Natural killer cell treated with Interleukin-12 subunit alpha and Interleukin-12 subunit beta and Interleukin-15 and Interleukin-18, amount 100 ng/mL, for 72 hours (primary cell): ENCODE measurements around the gene LRRC25. TPM values are rescaled to one million over a fixed set of nuclear protein-coding genes. Genes with fewer than 3 reads are reported as not detected.
A peak's percentile ranks its signal among the peaks of the same experiment; 100 is the strongest.

Experiments used
- ATAC-seq, 2 donors: fragments of 150-1000 bp; cut with Tn5 transposase in 1 of 2; sonication (Bioruptor Pico), chemical (Tn5 transposase) in 1 of 2; 2 replicates each; pipeline ENCODE4 v1.10.0; 2021
- DNase-seq: peaks from one replicate; pipeline ENCODE4 v3.0.0; 2022; ENCODE audit warnings: low spot score
- H3K27ac Mint-ChIP-seq, 2 donors: 1 replicate in 1 of 2; 2 replicates in 1 of 2; pipeline ENCODE4 v1.8.0; 2022; ENCODE audit warnings: mixed read lengths in 2 of 2, mild to moderate bottlenecking in 1 of 2, moderate library complexity in 1 of 2
- H3K27me3 Mint-ChIP-seq, 2 donors: 1 replicate in 1 of 2; 2 replicates in 1 of 2; pipeline ENCODE4 v1.8.0; 2022; ENCODE audit warnings: mixed read lengths in 2 of 2
- H3K36me3 Mint-ChIP-seq: one replicate; pipeline ENCODE4 v1.8.0; 2022; ENCODE audit warnings: mixed read lengths
- H3K4me1 Mint-ChIP-seq, 2 donors: 1 replicate in 1 of 2; 2 replicates in 1 of 2; pipeline ENCODE4 v1.8.0; 2022; ENCODE audit warnings: low read depth in 2 of 2, mixed read lengths in 2 of 2, mild to moderate bottlenecking in 1 of 2
- H3K4me3 Mint-ChIP-seq: one replicate; pipeline ENCODE4 v1.8.0; 2022; ENCODE audit warnings: mixed read lengths
- H3K9me3 Mint-ChIP-seq: 2 replicates; pipeline ENCODE4 v1.8.0; 2022; ENCODE audit warnings: mixed read lengths
- total RNA-seq, 2 donors: library from RNA; stranded (reverse); gene quantifications; one replicate each; pipeline ENCODE4 v1.2.3, GENCODE V29; 2022

LRRC25 gene
- total RNA-seq, 2 donors from 2014 or later: not detected

DNA sequence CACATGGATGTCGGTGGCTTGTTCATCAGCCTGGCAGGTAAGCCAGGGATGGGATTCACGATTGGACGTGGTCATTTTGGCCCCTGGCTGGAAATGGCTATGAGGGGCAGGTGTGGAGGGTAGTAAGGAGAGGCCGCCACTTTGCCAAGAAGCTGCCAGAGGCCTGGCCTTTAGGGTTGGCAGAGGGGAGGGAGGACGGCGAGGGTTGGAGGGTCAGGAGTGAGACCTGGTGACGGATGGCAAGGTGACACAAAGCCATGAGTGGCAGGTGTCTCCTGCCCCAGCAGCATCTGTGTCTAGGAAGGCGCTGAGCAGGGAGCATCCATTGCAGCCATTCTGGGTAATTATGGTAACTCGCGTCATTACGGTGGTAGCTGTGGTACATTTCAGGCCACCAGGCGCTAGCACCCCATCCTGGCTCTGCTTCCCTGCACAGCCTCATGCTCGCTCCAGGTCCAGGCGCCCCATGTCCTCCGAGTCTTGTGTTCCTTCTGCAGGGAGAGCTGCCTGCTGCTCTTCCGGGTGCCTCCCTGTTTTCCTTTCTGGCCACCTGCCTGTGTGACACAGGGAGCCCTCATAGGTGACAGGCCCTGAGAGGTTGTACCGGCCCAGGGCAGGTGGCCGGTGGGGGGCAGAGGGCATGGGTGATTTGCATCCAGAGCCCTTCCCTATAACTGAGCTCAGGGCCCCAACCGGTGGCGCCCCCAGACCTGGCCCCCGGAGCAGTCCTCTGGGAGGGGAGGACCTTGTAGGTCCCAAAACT, 26.0 kb upstream of the LRRC25 start:
- no peak for ATAC-seq
- H3K27ac Mint-ChIP-seq: peak overlapping the region; percentile 91 to 94
- no peaks in the 10 kb centered on the region for H3K9me3 Mint-ChIP-seq
- H3K27me3 Mint-ChIP-seq: no peaks in the 10 kb centered on the region
- H3K36me3 Mint-ChIP-seq: no peaks in the 10 kb centered on the region
- peak overlapping the region; percentile 94 for H3K4me3 Mint-ChIP-seq
- H3K4me1 Mint-ChIP-seq: peaks cover 35 to 44% of the 10 kb centered on the region in 2 donors
- no peak for DNase-seq

DNA sequence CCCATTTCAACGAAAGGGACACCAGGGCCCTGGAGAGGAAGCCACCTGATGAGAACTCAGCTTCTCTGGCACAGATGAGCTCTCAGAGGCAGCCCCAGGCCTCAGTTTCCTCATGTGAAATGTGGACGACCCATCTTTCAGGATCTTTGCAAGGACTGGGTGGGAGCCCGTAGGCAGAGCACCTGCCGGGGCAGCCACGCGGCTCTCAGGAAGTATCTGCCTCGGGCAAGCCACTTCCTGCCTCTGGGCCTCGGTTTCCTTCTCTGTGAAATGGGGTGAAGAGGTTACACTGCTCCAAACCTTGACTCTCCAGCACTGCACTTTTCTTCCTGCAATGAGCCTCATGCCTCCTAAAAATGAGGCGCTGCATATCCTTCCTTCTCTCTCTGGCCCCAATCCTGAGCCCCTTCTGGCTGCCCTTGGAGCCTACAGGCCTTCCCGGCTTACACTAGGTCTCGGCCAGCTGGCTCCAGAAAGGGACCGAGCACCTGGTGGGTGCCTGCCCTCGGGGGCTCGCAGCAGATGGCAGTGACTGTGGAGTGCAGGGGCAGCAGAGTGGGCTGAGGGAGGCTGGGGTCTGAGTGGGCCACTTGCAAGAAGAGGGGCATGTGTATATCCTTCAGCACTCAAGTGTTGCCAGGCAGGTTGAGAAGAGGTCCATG, 25.2 kb upstream of the LRRC25 start:
- no peaks in the 10 kb centered on the region for H3K36me3 Mint-ChIP-seq
- ATAC-seq (no peak), DNase-seq (no peak)
- peaks cover 42 to 51% of the 10 kb centered on the region in 2 donors for H3K4me1 Mint-ChIP-seq
- H3K4me3 Mint-ChIP-seq: peak overlapping the region; percentile 94
- H3K9me3 Mint-ChIP-seq: no peaks in the 10 kb centered on the region
- peak overlapping the region; percentile 91 to 94 for H3K27ac Mint-ChIP-seq
- no peaks in the 10 kb centered on the region for H3K27me3 Mint-ChIP-seq

DNA sequence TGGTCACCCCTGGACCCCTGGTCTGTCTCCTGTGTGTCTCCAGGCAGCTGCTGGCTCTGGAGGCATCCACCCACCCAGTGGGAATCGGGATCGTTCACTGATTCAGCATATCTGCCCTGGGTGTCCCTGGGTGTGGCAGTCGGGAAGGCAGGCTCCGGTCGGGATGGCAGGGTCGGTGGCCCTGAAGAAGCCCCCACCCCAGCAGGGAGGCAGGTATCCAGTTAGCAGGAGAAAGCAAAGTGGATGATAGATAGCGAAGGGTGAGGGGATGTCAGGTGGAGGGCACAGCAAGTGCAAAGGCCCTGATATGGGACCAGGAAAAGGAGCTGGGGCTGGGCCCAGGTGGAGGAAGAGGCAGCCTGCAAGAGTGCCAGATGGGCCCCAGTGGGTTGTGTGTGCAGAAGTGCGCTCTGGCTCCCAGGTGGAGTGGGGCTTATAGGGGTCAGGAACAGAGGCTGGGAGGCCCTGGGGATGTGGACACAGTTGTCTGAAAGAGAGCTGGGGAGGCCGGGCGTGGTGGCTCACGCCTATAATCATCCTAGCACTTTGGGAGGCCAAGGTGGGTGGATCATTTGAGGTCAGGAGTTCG, 24.0 kb upstream of the LRRC25 start:
- peaks cover 51 to 60% of the 10 kb centered on the region in 2 donors for H3K4me1 Mint-ChIP-seq
- no peaks in the 10 kb centered on the region for H3K36me3 Mint-ChIP-seq
- peak overlapping the region; percentile 94 for H3K4me3 Mint-ChIP-seq
- no peak for DNase-seq
- H3K27ac Mint-ChIP-seq: peak overlapping the region; percentile 91 to 94
- no peaks in the 10 kb centered on the region for H3K9me3 Mint-ChIP-seq
- no peak for ATAC-seq
- H3K27me3 Mint-ChIP-seq: no peaks in the 10 kb centered on the region

DNA sequence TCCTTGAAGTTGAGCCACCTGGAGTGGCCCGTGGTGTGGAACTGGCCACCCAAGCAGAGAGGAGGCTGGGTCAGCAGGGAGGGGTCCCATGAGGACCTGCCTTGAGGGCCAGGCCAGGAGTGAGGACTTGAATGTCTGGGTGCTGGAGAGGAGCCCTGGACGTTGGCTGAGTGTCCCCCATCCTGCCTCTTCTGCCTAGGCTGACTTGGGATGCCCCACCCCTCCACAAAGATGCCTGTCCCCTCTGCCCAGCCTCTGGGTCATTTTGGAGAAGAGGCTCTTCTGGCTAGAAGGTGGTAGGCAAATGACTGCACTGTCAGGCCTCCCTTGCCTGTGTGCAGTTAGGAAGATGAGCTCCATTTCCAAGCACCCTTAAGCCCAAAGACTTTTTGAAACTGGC, 23.5 kb upstream of the LRRC25 start:
- Mint-ChIP-seq H3K4me1 (peaks cover 54 to 62% of the 10 kb centered on the region in 2 donors), H3K36me3 (no peaks in the 10 kb centered on the region), H3K27ac (peak overlapping the region; percentile 91 to 94), H3K4me3 (peak overlapping the region; percentile 94), H3K27me3 (no peaks in the 10 kb centered on the region), H3K9me3 (no peaks in the 10 kb centered on the region)
- DNase-seq (no peak), ATAC-seq (no peak)

DNA sequence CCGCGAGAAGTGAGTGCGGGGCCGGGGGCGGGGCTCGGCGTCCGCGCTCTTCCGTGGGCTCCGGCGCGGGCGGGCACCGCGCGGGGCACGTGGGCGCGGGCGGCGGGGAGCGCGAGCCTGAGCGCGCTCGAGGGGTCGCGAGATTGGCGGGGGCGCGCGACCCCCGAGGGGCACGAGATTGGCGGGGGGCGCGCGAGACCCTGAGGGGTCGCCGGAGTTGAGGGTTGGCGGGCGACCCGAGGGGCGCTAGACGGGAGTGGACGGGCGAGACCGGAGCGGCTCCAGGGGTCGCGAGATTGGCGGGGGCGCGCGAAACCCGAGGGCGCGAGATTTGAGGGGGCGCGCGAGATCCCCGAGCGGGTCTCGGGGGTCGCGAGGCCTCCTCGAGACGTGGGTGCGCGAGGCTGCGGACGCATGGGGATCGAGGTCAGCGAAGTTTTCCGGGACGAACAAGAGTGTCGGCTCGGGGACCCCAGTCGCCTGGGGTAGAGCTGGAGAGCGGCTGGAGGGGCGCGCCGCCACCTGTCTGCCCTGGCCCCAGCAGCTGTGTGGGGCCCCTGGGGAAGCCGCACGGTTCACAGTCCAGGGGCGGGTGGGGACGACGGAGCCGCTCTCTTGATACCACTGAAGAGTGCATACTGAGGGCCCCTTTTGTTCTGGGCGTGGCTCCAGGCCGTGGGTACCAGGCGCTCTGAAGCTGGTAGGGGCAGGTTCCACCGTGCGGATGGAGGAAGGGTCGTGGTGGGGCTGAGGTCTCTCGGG, 22.5 kb upstream of the LRRC25 start:
- H3K27ac Mint-ChIP-seq: peak overlapping the region; percentile 91 to 94
- H3K4me3 Mint-ChIP-seq: peak overlapping the region; percentile 94
- peak; percentile 1 to 15 for ATAC-seq

DNA sequence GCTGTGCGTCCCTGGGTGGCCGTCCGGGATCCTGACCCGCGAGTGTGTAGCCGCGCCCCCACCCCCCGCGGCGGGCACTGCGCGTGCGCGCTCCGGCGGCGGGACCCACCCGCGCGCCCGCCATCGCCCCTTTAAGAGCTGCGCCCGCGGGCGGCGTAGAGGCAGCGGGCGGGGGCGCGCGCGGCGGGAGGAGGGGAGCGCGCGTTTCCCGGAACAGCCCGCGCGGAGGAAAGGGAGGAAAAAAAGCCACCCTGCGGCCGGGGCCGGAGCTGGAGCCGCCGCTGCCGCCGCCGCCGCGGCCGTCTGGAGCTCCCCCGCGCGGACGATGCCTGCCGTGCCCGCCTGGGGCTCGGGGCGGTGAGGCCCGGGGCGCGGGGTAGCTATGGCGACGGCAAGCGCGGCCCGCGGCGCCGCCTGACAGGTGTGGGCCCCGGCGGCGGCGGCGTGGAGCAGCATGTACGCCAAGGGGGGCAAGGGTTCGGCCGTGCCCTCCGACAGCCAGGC, 21.8 kb upstream of the LRRC25 start, which contains the start of gene SSBP4:
Gene SSBP4 (plus strand): TSS at position 204 of the 504 bp plus-strand sequence. CDS start 251 bp downstream, at position 455.
- Mint-ChIP-seq H3K4me1 (peaks cover 62 to 67% of the 10 kb centered on the region in 2 donors), H3K9me3 (no peaks in the 10 kb centered on the region), H3K27ac (peak within 1 kb of the TSS; percentile 91 to 94), H3K27me3 (no peaks in the 10 kb centered on the region), H3K4me3 (peak within 1 kb of the TSS; percentile 94), H3K36me3 (no peaks in the 10 kb centered on the region)
- ATAC-seq: peak; percentile 61 to 73
- peak; percentile 87 for DNase-seq

More for the DNA sequence above, 22.5 kb upstream of the LRRC25 start:
- no peaks in the 10 kb centered on the region for H3K9me3 Mint-ChIP-seq
- H3K27me3 Mint-ChIP-seq: no peaks in the 10 kb centered on the region
- peak; percentile 71 for DNase-seq
- peaks cover 57 to 62% of the 10 kb centered on the region in 2 donors for H3K4me1 Mint-ChIP-seq
- no peaks in the 10 kb centered on the region for H3K36me3 Mint-ChIP-seq

DNA sequence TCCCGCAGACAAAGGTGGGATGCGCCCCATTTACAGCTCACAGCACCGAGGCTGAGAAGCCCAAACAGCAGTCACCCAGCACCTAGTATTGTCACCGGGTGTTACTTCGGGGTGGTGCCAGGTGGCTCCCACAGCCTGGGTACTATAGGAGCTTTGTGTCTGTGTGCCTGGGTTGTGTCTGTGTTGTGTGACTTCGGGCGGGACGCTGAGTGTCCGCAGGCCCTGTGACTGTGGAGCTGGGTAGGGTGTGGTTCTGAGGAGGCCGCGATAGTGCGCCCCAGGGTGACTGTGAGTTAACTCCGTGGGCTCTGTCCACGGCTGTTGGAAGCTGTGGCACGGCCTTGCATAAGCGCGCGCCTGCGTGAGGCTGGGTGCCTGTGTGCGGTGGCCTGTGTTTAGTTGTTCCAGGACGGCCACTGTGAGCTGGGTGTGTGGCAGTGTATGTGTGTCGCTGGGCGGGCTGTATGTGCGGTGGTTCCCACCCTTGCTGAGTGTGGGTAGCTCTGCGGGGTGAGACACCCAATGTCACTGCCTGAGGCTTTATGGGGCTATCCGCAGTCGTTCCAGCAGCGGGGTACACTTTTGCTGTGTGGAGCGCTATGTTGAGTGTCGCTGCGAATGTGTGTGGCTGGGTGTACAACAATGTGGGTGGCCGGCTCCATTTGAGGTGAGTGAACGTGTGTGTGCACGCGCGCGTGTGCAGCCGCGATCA, 21.2 kb upstream of the LRRC25 start:
- peak overlapping the region; percentile 85 for H3K4me3 Mint-ChIP-seq
- DNase-seq: peak; percentile 75
- no peaks in the 10 kb centered on the region for H3K27me3 Mint-ChIP-seq
- peak overlapping the region; percentile 68 to 86 for H3K27ac Mint-ChIP-seq
- no peaks in the 10 kb centered on the region for H3K36me3 Mint-ChIP-seq
- ATAC-seq: peak; percentile 31 to 57
- H3K9me3 Mint-ChIP-seq: no peaks in the 10 kb centered on the region
- H3K4me1 Mint-ChIP-seq: peaks cover 66% of the 10 kb centered on the region in 2 donors

DNA sequence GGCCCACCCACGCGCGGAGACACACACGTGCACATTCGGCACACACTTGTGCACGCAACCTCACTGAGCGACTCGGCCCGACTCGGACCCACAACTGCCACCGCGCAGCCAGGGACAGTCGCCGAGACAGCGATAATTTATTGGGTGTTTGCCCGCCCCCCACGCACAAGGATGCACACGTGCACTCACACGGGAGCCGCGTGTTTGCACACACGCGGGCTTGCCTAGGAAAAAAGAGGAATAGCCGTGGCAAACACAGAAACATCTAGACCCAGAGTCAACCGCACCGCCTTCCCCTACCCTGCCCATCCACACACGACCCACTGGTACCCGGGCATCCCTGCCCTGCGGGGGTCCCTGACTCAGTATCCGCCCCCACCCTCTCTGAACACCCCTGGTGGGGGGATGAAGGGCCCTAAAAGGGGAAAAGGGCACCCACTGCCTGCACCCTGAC, 20.6 kb upstream of the LRRC25 start:
- H3K36me3 Mint-ChIP-seq: no peaks in the 10 kb centered on the region
- H3K27ac Mint-ChIP-seq: peak overlapping the region; percentile 68 to 86
- H3K4me1 Mint-ChIP-seq: peaks cover 63% of the 10 kb centered on the region in 2 donors
- no peaks in the 10 kb centered on the region for H3K27me3 Mint-ChIP-seq
- ATAC-seq (no peak), DNase-seq (no peak)
- peak overlapping the region; percentile 85 for H3K4me3 Mint-ChIP-seq
- no peaks in the 10 kb centered on the region for H3K9me3 Mint-ChIP-seq

DNA sequence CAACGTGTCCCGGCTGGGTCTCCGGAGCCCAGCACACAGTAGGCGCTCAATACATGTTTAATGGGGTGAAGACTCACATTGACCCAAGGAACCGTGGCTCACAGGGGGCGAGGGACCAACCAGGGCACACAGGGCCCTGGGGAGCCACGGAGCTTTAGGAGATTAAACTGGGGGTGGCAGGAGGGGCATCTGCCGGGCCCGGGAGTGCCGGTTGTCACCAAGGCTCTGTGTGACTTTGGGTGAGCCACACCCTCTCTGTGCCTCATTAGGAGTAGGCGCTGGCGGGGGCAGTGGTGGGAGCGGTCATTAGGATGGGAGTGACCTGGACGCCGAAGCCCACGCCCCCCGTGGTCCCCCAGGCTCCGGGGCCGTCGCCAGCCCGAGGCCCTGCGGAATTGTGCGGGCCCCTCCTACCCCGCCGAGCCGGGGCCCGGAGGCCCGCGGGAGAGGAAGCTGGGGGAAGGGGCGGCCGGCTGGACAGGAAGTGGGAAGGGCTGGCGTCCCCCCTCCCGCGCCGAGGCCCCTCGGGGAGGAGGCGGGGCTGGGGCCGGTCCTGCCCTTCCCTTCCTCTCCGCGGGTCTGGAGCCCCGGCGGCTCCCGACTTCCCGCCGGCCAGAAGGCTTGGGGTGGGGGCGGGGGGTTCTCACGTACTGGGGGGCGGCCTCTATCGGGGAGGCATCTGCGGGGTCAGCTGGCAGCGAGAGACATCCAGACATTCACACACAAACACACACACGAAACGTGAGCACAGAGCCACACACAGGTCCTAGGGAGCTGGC, 20.0 kb upstream of the LRRC25 start:
- ATAC-seq: peak; percentile 43 to 56
- peak overlapping the region; percentile 85 to 86 for H3K27ac Mint-ChIP-seq
- H3K36me3 Mint-ChIP-seq: no peaks in the 10 kb centered on the region
- H3K27me3 Mint-ChIP-seq: no peaks in the 10 kb centered on the region
- peak; percentile 82 for DNase-seq
- H3K4me3 Mint-ChIP-seq: peak overlapping the region; percentile 85
- H3K9me3 Mint-ChIP-seq: no peaks in the 10 kb centered on the region
- peaks cover 57 to 58% of the 10 kb centered on the region in 2 donors for H3K4me1 Mint-ChIP-seq

DNA sequence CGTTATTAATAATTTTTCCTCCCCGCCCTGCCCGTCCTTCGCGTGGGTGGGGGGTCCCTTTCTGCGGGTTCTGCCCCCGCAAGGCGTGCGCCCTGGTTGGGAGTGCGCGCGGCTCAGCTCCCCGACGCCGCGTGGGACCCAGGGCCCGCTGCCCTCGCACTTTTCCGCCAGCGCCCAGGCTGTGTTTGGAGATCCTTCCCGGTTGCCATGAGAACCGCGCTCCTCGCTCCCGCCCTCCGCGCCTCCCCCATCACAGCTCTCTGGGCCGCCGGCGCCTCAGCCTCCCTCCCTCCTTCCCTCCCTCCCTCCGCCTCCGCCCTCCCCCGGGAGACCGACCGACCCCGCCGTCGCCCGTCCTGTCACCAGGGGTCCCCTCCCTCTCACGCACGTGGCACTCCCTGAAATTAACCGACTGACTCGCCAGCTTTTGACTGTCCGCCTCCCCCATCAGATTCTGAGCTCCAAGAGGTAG, 19.4 kb upstream of the LRRC25 start:
- DNase-seq: peak; percentile 88
- Mint-ChIP-seq H3K27ac (peak overlapping the region; percentile 85 to 86), H3K4me3 (peak overlapping the region; percentile 80), H3K4me1 (peaks cover 52 to 54% of the 10 kb centered on the region in 2 donors), H3K27me3 (no peaks in the 10 kb centered on the region), H3K9me3 (no peaks in the 10 kb centered on the region), H3K36me3 (no peaks in the 10 kb centered on the region)
- ATAC-seq: peak; percentile 45 to 60

DNA sequence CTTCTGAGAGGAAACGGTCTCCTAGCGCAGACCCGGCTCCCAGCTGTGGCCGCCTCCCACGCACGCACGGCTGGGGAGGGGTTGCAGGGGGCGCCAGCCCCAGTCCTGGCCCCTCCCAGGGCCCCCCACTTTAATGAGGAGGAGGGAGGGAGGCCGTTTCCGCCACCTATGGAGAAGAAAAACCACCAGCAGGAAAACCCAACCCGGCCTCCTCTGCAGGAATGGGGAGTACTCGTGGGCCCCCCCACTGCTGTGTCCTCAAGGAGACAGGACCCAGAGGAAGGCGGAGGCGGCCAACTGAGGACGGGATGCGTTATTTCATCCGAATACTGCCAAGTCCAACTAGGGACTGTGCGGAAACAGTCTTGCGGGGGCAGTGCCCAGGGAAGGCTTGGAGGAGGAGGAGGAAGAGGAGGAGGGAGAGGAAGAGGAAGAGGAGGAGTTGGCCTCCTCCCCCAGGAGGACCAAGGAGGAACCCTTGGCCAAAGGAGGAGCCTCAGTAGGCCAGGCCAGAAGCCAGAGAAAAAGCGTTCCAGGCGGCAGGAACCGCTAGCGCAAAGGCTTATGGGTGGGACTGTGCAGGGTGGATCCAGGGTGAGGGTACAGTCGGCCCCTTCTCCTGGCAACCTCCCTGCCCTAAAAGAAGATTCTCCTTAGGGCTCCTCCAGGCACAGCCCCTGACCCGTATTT, 17.9 kb upstream of the LRRC25 start:
- Mint-ChIP-seq H3K4me3 (peak overlapping the region; percentile 80), H3K27ac (peak overlapping the region in 1 of 2 donors; percentile 61), H3K27me3 (no peaks in the 10 kb centered on the region), H3K4me1 (peaks cover 44 to 52% of the 10 kb centered on the region in 2 donors), H3K36me3 (no peaks in the 10 kb centered on the region), H3K9me3 (no peaks in the 10 kb centered on the region)
- ATAC-seq (no peak), DNase-seq (no peak)
